Activated T-helper 9 cell treated with anti-CD3 and anti-CD28 coated beads, Interleukin-2, amount 50 U/mL, for 16 hours (primary cell): ENCODE measurements around the gene KCNG1.
"Not testable (repeated sequence)": the region's sequence is repeated elsewhere in the genome, so short reads cannot be mapped to it uniquely, and the experiment has no call there.

Experiments used
- DNase-seq: peaks from one replicate; pipeline ENCODE4 v3.0.0-alpha.2; 2020; ENCODE audit warnings: low read depth

Gene KCNG1

GRCh38 chr20:50987493-50988210, 35.3 kb downstream of the KCNG1 start:
- peak; percentile 10 for DNase-seq

- no peak for DNase-seq
Measured at GRCh38 chr20:50983321-50983720, 39.6 kb downstream of the KCNG1 start.

- no peak for DNase-seq
Measured at GRCh38 chr20:50982363-50982762, 40.5 kb downstream of the KCNG1 start.

DNA sequence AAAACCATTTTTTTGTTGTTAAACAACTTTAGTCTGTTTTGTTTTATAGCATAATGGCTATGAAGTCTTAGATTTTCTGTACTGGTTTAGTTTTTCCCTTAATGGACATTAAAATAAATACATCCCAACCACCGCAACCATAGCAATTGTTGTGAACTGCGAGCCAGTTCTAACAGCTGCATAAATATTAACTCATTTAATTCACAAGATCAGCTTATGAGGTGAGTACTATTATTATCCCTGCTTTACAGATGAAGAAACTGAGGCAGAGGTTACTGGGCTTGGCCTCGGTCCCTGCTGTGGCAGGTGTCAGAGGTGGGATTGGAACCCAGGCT, 41.2 kb downstream of the KCNG1 start:
- DNase-seq: no peak

DNA sequence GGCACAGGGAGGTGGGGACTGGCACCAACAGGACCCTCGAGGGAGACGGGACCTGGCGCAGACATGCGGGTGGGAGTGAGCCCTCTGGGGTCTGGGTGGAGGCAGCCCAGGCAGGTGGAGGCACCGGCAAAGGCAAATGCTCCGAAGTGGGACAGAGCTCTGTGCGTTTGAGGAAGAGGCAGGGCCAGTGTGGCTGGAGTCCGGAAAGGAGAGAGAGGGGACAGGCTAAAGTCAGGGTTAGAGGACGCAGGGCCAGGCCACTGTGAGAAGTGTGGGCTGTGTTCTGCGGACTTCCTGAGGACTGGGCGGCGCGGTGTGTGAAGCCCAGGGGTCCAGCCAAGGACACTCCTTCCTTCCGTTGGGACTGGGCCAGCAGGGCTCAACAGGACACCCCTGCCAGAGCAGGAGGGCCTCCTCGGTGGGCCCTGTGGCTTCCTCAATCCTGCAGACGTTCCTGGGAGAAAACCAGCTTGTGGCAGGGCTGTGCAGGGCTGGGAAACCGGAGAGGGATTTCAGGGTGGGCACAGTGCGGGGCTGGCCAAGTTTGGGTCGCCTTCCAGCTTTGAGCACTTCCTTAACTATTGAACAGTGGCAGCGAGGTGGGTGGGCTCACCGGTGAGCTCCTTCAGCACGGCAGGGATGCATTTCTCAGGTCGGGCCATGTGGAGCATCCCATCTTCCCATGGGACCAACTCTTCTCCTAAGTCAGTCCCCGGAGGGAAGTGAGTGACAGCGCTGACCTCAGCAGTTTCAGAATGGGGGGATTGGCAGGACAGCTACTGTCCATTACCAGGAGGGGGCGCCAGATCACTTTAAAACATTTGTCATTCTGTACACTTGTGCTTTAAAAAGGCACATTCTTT, 41.8 kb downstream of the KCNG1 start:
- DNase-seq: peak; percentile 31

GRCh38 chr20:50980071-50980681, 42.7 kb downstream of the KCNG1 start:
- DNase-seq: no peak

DNA sequence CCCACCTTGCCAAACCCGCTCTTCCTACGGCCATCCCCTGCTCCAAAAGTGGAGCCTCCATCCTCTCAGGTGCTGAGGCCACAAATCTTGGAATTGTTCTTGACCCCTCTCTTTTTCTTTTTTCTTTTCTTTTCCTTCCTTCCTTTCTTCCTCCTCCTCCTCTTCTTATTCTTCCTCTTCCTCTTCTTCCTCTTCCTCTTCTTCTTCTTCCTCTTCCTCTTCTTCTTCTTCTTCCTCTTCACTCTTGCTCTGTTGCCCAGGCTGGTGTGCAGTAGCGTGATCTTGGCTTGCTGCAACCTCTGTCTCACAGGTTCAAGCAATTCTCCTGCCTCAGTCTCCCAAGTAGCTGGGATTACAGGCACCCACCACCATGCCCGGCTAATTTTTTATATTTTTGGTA, 44.4 kb downstream of the KCNG1 start:
- not testable (repeated sequence) for DNase-seq

DNA sequence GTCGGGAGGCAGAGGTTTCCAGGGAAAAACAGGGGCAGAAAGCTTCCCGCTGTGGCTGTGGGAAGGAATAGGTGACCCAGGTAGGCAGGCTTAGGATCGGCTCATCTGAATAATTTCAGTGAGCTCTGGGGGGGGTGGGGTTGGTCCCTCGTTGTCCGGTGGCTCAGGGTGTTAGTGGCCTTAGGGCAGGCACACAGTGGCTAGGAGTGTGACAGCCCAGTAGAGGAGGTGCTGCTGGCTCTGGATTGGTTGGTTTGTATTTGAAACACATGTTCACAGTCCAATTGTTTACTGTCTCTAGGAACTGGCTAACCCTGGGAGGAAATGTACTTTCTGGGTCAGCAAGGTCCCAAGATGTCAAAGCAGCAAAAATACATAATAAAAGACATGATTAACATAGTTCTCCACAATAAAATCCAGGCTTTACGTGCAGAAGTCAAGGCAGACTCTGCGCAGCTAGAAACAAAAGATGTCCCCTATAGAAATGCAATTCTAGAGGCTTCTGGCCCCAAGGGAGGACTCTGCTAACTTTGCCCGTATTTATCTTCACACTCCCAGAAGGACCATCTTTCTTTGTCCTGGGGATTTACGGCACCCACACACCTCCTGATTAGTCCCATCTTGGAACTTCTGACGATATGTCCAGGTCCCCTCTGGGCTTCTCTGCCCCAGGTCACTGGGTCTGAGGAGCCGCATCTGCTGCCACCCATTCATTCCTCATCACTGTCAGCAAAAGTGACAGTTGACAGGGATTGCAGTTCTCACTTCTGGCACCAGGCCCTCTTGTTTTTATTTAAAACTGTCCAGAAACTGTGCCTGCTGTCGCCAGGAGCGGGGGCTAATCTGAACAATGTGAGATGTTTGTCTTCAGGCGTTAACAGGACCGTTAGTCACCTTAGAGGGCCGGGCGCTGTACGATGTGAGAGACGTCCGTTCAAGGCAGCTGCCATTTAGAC, 45.6 kb downstream of the KCNG1 start:
- DNase-seq: no peak

DNA sequence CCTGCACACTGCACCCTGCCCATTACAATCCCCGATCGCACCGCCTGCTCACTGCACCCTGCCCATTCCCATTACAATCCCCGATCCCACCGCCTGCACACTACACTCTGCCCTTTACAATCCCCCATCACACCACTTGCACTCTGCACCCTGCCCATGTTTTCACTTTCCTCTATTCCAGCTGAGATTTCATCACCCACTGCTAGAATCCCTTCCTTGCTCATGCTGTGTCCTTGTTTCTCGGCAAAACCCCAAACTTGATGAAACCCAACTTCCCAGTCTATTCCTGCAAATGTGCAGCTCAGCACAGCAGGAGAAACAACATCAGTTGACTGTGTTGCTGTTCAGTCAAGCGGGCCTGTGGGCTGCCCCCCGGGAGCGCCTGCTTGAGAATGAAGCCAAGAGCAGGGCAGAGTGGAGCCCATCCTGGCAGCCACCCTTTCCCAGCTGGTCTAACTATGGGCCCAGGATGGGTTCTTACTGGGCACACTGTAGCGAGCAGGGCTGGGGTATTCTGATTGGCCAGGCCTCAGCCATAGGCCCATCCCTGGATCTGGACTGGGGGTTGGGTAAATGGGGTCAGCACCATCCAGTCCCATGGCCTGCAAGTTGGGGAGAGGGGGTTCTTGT, 47.1 kb downstream of the KCNG1 start:
- DNase-seq: no peak

GRCh38 chr20:50969912-50970311, 53.0 kb downstream of the KCNG1 start:
- no peak for DNase-seq

- DNase-seq: no peak
Measured at GRCh38 chr20:50969435-50969834, 53.5 kb downstream of the KCNG1 start.

- no peak for DNase-seq
Measured at GRCh38 chr20:50968289-50968688, 54.6 kb downstream of the KCNG1 start.

DNA sequence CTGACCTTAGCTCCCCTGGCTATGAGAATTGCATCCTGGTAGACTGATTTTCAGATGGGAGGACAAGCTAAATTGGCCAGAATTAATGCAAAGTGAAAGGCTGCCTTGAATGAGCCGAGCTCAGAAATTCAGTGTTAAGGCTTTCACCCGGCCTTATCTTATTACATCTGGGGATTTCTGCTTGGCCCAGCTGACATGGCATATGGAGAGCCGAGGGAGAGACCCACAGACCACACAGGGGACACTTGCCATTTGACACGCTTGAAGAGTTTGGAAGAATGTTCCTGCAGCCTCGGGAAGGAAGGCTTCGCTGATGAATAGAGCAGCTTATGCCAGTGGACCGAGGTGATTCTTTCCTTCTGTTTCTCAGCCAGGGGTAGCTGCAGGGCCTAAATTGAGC, 55.3 kb downstream of the KCNG1 start:
- no peak for DNase-seq

DNA sequence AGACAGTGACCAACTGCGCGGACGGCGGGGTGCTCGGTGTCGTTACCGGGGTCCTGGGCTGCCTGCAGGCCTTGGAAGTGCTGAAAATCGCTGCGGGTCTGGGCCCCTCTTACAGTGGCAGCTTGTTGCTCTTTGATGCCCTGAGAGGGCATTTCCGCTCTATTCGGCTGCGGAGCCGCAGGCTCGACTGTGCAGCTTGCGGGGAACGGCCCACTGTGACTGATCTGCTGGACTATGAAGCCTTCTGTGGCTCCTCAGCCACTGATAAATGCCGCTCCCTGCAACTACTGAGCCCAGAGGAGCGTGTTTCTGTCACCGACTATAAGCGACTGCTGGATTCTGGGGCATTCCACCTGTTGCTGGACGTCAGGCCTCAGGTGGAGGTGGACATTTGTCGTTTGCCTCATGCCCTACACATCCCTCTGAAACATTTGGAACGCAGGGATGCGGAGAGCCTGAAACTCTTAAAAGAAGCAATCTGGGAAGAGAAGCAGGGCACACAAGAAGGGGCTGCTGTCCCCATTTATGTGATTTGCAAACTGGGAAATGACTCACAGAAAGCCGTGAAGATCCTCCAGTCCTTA, 63.3 kb downstream of the KCNG1 start:
- DNase-seq: no peak

GRCh38 chr20:50958615-50959542, 64.0 kb downstream of the KCNG1 start, which contains the start of gene MOCS3:
TSS of gene MOCS3 (plus strand) at chr20:50958818. CDS start at chr20:50958843, 25 bp downstream.
- peak; percentile 74 for DNase-seq

GRCh38 chr20:50957798-50958614, 64.9 kb downstream of the KCNG1 start, which contains the start of gene DPM1:
TSS of gene DPM1 (minus strand) at chr20:50958532. CDS start at chr20:50958523, 9 bp downstream.
- peak; percentile 79 for DNase-seq

- DNase-seq: no peak
Measured at GRCh38 chr20:50957276-50957675, 65.6 kb downstream of the KCNG1 start.

DNA sequence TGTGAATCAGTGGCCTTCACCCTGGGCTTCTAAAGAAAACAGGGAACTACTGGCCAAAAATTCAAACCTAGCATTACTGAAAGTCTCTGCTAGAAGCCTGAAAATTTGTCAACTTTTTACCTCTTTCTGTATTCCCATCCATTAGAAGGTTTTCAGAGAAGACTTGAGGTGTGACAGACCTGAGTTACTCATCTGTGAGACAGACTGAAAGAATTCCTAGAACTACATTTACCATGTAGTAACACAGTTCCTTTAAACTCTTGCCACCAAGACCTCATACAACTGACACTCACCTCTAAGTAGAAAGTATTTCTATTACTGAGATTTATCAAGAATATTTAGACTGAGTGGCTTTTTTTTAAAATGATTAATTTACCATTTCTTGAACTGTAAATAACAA, 69.1 kb downstream of the KCNG1 start:
- no peak for DNase-seq
